Uterus (tissue), 4 donors: ENCODE results near the gene ELOVL7. TPM values are rescaled to one million over a fixed set of nuclear protein-coding genes. Genes with fewer than 3 reads are reported as not detected.
"Not testable (repeated sequence)": the region's sequence is repeated elsewhere in the genome, so short reads cannot be mapped to it uniquely, and the experiment has no call there.

Source experiments
- DNase-seq, 2 donors: peaks; one replicate each; pipeline ENCODE4 v3.0.0-alpha.2; 2019 to 2020
- H3K27ac ChIP-seq, 2 donors: fragments of 200-600 bp; sonication (generic); 1 replicate in 1 of 2; 2 replicates in 1 of 2; pipeline ENCODE4 v1.5.1; 2016 to 2018
- H3K27me3 ChIP-seq, 2 donors: fragments of 200-600 bp; sonication (generic); one replicate each; pipeline ENCODE4 v1.5.1; 2018 to 2019; ENCODE audit warnings: control low read depth in 1 of 2
- H3K36me3 ChIP-seq, 2 donors: fragments of 200-600 bp; sonication (generic); one replicate each; pipeline ENCODE4 v1.5.1; 2019; ENCODE audit warnings: control low read depth in 1 of 2
- H3K4me1 ChIP-seq, 2 donors: fragments of 200-600 bp; sonication (generic); one replicate each; pipeline ENCODE4 v1.5.1; 2018 to 2019; ENCODE audit warnings: control low read depth in 1 of 2
- H3K4me3 ChIP-seq, 2 donors: fragments of 200-600 bp; sonication (generic); 1 replicate in 1 of 2; 2 replicates in 1 of 2; pipeline ENCODE4 v1.5.1; 2018 to 2019; ENCODE audit warnings: mild to moderate bottlenecking in 1 of 2
- H3K9me3 ChIP-seq, 2 donors: fragments of 200-600 bp; sonication (generic); one replicate each; pipeline ENCODE4 v1.5.1; 2019; ENCODE audit warnings: control low read depth in 1 of 2
- POLR2A ChIP-seq, 2 donors: fragments of 450-650 bp; IDR thresholded peaks; one replicate each; pipeline ENCODE4 v1.6.1; 2016; ENCODE audit warnings: antibody characterized with exemption in 2 of 2, mild to moderate bottlenecking in 1 of 2, moderate library complexity in 1 of 2
- intact Hi-C: fragments of 100-400 bp; cut with DNase I; formaldehyde crosslinking; loops from one replicate; pipeline ENCODE4 v1.15.1; 2023; ENCODE audit warnings: low total_unique reads
- total RNA-seq, 4 donors: library from RNA; depleted of rRNA in 3 of 4; stranded (reverse); fragments of >200 nt in 3 of 4; gene quantifications; one replicate each; pipeline versions ENCODE4 v1.1.0 to v1.2.4, GENCODE V29; 2014 to 2023
- TF ChIP-seq, protein P1 (sequence below), 4 experiments: fragments of 200-600 bp in 2 of 4; fragments of 450-650 bp in 2 of 4; sonication (generic) in 2 of 4; IDR thresholded peaks; one replicate each; pipeline ENCODE4 v1.5.1; 2016 to 2019; ENCODE audit warnings: antibody characterized with exemption in 4 of 4, mild to moderate bottlenecking in 2 of 4, moderate library complexity in 1 of 4
- donor health status: DM: yes; HTN: yes; CAD: no.

The ELOVL7 gene
- total RNA-seq, 4 donors from 2014 or later, result 1.3 to 8.2 (median 2.9) TPM

DNA sequence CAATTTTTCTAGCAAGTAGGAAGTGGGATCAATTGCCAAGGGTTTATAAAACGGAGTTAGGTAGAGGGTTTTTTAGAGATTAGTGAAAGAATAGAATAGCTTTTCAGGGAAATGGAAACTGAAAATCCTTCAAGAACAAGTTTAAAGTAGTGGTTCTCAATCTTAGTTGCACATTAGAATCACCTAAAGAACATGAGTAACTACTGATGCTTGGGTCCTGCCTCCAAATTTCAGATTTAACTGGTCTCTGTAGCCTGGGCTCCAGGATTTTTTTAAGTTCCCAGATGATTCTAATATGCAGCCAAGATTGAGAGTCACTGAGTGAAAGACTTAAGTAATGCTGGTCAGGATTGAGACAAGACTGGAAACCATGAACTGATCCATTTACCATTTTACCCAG, 20.5 kb downstream of the ELOVL7 start:
- H3K9me3 ChIP-seq, result no peaks in the 10 kb centered on the region
- H3K36me3 ChIP-seq, result no peaks in the 10 kb centered on the region
- intact Hi-C loops, result no loop called here
- H3K27ac ChIP-seq, result no peak overlapping the region
- no peaks in the 10 kb centered on the region for H3K27me3 ChIP-seq
- H3K4me1 ChIP-seq, result no peaks in the 10 kb centered on the region
- TF ChIP-seq, protein P1, sequence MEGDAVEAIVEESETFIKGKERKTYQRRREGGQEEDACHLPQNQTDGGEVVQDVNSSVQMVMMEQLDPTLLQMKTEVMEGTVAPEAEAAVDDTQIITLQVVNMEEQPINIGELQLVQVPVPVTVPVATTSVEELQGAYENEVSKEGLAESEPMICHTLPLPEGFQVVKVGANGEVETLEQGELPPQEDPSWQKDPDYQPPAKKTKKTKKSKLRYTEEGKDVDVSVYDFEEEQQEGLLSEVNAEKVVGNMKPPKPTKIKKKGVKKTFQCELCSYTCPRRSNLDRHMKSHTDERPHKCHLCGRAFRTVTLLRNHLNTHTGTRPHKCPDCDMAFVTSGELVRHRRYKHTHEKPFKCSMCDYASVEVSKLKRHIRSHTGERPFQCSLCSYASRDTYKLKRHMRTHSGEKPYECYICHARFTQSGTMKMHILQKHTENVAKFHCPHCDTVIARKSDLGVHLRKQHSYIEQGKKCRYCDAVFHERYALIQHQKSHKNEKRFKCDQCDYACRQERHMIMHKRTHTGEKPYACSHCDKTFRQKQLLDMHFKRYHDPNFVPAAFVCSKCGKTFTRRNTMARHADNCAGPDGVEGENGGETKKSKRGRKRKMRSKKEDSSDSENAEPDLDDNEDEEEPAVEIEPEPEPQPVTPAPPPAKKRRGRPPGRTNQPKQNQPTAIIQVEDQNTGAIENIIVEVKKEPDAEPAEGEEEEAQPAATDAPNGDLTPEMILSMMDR (IDR thresholded peaks at IDR 0.05), result no peak
- TF ChIP-seq POLR2A (IDR thresholded peaks at IDR 0.05), result no peak
- H3K4me3 ChIP-seq, result no peak overlapping the region
- no peak for DNase-seq

DNA sequence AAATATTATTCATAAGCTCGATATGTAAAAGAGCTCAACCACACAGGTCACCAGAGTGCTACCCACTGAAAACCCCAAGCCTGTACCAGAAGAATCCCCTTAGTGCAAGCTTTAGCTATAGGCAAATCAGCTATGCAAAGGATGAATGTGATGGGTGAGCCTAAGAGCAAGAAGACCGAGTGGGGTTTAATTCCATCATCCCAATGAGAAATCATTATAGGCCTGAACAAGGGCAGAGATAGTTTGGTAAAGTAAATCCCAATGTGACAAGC, 21.8 kb downstream of the ELOVL7 start:
- Histone ChIP-seq H3K27ac (no peak overlapping the region), H3K4me3 (no peak overlapping the region), H3K36me3 (no peaks in the 10 kb centered on the region), H3K9me3 (no peaks in the 10 kb centered on the region), H3K27me3 (no peaks in the 10 kb centered on the region), H3K4me1 (no peaks in the 10 kb centered on the region)
- no peak for TF ChIP-seq POLR2A (IDR thresholded peaks at IDR 0.05)
- TF ChIP-seq, protein P1 (IDR thresholded peaks at IDR 0.05), result no peak
- intact Hi-C loops, result no loop called here
- DNase-seq, result no peak

DNA sequence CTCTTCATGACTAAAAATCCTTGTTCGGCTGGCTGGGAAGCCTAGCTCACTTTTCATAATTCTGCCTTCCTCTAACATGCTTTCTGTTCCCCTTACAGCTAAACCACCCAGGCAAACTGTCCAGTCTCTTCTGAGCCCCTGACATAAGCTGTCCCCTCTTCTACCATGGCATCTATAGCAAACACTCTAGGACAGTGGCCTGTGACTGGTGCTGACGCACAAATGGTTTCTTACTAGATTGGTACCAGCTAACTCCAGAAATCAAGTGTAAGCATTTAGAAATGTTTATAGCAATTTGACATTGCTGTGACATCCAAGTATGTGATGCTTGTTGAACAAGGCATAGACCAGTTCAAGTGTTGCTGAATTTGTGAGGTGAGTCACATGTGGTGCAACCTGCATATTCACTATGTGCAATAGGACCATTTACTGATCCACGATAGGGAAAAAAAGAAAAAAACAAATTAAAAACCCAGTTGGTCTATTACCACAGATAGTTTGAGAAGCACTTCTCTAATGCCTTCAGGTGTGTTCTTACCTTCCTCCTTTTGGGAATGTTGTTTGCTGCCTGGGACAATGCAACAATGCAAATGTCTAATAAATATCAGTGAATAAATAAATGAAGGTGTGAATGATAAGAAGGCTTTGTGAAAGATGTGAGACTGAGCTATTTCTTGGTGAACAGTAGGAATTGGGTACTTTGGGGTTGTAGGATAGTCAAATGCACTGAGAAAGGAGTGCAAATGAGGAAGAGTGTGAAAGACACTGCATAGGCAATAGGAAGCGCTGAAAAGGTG, 22.4 kb downstream of the ELOVL7 start:
- DNase-seq, result no peak
- intact Hi-C loops, result no loop called here
- Histone ChIP-seq H3K36me3 (no peaks in the 10 kb centered on the region), H3K4me1 (no peaks in the 10 kb centered on the region), H3K27me3 (no peaks in the 10 kb centered on the region), H3K27ac (no peak overlapping the region), H3K9me3 (no peaks in the 10 kb centered on the region), H3K4me3 (no peak overlapping the region)
- TF ChIP-seq, protein P1 (IDR thresholded peaks at IDR 0.05), result no peak

DNA sequence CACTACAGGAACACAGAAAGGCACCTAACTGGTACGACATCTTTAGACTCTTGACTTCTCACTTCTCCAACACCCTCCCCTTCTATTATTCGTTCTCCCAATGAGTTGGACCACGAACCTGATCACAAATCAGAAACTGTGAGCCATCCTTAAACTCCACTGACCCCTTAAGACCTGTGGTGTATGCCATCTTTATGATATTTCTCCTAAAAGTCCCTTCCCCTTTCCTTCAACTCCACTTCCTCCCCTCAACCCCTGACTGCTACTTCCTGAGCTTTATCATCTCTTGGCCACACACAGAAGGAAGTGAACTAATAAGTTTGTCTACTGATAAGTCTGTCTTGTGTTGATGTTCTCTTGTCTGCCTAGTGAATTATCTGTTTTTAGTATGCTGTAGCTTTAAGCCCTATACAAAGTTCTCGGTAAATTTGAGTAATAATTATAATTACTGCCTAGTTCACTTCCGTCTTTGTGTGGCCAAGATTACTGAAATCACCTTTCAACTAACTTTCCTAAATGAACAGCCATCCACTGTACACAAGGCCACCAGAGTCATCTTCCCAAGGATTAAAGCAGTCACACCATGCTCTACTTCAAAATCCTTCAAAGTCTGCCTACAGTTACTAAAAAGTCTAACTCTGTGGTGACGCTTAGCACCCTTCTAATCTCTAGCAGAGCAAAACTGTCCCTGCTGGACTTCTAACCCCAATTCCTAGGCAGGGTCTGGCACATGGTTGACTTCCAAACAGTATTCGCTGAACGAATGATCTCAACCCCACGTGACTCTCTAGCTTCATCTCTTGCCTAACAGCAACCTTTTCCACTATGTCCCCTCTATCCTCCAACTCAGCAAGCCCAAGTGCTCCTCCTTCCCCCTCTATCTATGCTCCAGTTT, 23.2 kb downstream of the ELOVL7 start:
- H3K4me1 ChIP-seq, result no peaks in the 10 kb centered on the region
- no peaks in the 10 kb centered on the region for H3K36me3 ChIP-seq
- no peak overlapping the region for H3K27ac ChIP-seq
- no peaks in the 10 kb centered on the region for H3K9me3 ChIP-seq
- intact Hi-C loops, result no loop called here
- DNase-seq, result no peak
- H3K4me3 ChIP-seq, result no peak overlapping the region
- H3K27me3 ChIP-seq, result no peaks in the 10 kb centered on the region
- TF ChIP-seq POLR2A (IDR thresholded peaks at IDR 0.05), result no peak
- TF ChIP-seq, protein P1 (IDR thresholded peaks at IDR 0.05), result no peak

DNA sequence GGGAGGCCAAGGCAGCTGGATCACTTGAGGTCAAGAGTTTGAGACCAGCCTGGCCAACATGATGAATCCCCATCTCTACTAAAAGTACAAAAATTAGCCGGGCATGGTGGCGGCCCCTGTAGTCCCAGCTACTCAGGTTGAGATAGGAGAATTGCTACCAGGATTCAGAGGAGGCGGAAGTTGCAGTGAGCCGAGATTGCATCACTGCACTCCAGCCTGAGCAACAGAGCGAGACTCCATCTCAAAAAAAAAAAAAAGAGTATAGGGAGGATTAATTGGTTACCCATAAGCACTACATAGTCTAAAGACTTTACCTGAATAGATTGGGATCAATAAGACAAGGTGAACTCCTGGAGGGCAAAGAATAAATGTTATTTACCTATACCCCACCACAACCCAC, 27.9 kb downstream of the ELOVL7 start:
- H3K27ac ChIP-seq, DNase-seq, H3K9me3 ChIP-seq, H3K4me1 ChIP-seq, H3K36me3 ChIP-seq, H3K27me3 ChIP-seq, intact Hi-C loops, H3K4me3 ChIP-seq: not testable (repeated sequence)
